ENCODE results near the gene KRTAP10-8. TPM values are rescaled to one million over a fixed set of nuclear protein-coding genes. Genes with fewer than 3 reads are reported as not detected.
"Not testable (repeated sequence)": the region's sequence is repeated elsewhere in the genome, so short reads cannot be mapped to it uniquely, and the experiment has no call there.

KRTAP10-8 gene
- total and polyA plus RNA-seq, 7 donors: not detected

DNA sequence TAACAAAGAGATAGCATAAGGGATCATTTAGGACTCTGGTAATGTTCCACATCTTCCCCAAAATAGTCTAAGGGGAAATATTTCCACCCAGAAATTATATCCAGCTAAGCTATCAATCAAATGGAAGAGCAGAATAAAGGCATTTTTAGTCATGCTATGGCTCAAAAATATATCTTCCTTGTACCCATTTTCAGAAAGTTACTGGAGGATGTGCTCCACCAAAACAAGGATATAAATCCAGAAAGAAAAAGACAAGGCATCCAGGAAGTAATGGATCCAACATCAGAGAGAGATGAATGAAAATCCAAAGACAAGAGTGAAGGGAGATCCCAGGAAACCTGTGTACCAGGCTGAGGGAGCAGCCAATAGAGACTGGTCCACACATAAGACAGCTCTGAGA, 2.7 kb upstream of the KRTAP10-8 start:
- Histone ChIP-seq H3K4me1 (no peaks in the 10 kb centered on the region), H3K4me3 (no peak overlapping the region), H3K36me3 (no peaks in the 10 kb centered on the region), H3K27me3 (peaks cover 0 to 18% (median 9%) of the 10 kb centered on the region in 3 donors), H3K9me3 (peaks cover 0 to 17% (median 2%) of the 10 kb centered on the region in 4 donors), H3K27ac (no peak overlapping the region)
- intact Hi-C loops (cut with DNase I): no loop called here
- no peak for DNase-seq
- TF ChIP-seq, protein P1, sequence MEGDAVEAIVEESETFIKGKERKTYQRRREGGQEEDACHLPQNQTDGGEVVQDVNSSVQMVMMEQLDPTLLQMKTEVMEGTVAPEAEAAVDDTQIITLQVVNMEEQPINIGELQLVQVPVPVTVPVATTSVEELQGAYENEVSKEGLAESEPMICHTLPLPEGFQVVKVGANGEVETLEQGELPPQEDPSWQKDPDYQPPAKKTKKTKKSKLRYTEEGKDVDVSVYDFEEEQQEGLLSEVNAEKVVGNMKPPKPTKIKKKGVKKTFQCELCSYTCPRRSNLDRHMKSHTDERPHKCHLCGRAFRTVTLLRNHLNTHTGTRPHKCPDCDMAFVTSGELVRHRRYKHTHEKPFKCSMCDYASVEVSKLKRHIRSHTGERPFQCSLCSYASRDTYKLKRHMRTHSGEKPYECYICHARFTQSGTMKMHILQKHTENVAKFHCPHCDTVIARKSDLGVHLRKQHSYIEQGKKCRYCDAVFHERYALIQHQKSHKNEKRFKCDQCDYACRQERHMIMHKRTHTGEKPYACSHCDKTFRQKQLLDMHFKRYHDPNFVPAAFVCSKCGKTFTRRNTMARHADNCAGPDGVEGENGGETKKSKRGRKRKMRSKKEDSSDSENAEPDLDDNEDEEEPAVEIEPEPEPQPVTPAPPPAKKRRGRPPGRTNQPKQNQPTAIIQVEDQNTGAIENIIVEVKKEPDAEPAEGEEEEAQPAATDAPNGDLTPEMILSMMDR (IDR thresholded peaks at IDR 0.05): no peak
- TF ChIP-seq EP300 (IDR thresholded peaks at IDR 0.05) (no peak), POLR2AphosphoS5 (IDR thresholded peaks at IDR 0.05) (no peak), POLR2A (IDR thresholded peaks at IDR 0.05) (no peak)

DNA sequence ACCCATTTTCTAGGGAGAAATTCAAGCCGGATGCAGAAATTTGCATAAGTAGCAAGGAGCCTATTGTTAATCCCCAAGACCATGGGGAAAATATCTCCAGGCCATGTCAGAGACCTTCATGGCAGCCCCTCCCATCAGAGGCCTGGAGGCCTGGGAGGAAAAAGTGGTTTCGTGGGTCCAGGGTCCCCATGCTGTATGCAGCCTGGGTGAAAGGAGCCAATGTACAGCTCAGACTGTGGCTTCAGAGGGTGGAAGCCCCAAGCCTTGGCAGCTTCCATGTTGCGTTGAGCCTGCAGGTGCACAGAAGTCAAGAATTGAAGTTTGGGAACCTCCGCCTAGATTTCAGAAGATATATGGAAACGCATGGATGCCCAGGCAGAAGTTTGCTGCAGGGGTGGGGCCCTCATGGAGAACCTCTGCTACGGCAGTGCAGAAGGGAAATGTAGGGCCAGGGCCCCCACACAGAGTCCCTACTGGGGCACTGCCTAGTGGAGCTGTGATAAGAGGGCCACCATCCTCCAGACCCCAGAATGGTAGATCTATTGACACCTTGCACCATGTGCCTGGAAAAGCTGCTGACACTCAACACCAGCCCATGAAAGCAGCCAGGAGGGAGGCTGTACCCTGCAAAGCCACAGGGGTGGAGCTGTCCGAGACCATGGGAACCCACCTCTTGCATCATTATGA, 1.6 kb upstream of the KRTAP10-8 start:
- H3K27ac ChIP-seq; H3K4me1 ChIP-seq; H3K4me3 ChIP-seq; H3K36me3 ChIP-seq; DNase-seq; intact Hi-C loops (cut with DNase I): not testable (repeated sequence)
- Histone ChIP-seq H3K9me3 (peaks cover 0 to 17% (median 2%) of the 10 kb centered on the region in 4 donors), H3K27me3 (peaks cover 0 to 18% (median 9%) of the 10 kb centered on the region in 3 donors)
- 94 to 96% methylated on average over 7 of the region's 7 CpGs for WGBS, 2 donors

DNA sequence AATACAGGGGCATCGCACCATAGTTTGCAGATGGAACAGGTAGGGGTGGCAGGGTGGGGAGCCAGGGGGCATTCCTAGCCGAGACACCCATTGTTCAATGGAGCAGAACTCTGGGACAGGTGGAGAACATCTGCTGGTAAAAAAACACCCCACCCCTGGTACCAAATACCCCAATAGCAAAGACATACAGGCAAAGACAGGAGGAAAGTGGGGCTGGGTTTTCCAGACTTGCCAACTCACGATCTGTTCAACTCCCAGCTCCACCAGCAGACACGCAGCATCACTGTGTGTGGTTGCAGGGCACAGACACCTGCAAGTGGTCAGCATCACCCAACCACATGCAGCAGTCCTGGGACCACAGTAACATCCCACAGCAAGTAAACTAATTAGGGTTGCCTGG, 328 bp upstream of the KRTAP10-8 start:
- Histone ChIP-seq H3K36me3 (no peaks in the 10 kb centered on the region), H3K9me3 (peaks cover 0 to 17% (median 2%) of the 10 kb centered on the region in 4 donors), H3K4me3 (no peak overlapping the region), H3K4me1 (no peaks in the 10 kb centered on the region), H3K27me3 (peaks cover 0 to 18% (median 9%) of the 10 kb centered on the region in 3 donors), H3K27ac (no peak overlapping the region)
- no peak for DNase-seq
- TF ChIP-seq EP300 (IDR thresholded peaks at IDR 0.05) (no peak), POLR2AphosphoS5 (IDR thresholded peaks at IDR 0.05) (no peak), POLR2A (IDR thresholded peaks at IDR 0.05) (no peak)
- TF ChIP-seq, protein P1 (IDR thresholded peaks at IDR 0.05): no peak
- 77 to 88% methylated on average over 4 of the region's 4 CpGs for WGBS, 2 donors
- intact Hi-C loops (cut with DNase I): no loop called here

DNA sequence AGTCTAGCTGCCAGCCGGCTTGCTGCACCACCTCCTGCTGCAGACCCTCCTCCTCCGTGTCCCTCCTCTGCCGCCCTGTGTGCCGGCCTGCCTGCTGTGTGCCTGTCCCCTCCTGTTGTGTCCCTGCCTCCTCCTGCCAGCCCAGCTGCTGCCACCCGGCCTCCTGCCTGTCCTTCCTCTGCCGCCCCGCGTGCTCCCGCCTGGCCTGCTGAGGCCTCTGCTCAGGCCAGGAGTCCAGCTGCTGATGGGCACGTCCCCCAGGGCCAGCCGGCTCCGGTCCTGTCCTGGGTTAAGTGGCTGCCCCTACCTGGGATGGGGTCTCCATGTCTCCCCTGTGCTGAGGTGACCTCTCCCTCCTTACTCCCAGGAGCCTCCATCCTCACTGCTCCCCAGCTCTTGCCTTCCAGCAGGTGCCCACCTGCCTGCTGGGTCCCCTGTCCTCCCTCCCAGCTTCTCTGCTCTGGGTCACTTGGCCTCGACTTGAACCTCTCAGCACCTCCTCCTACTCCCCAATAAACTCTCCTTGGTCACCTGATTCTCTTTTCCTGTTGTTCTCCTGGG, 870 bp downstream of the KRTAP10-8 start:
- Histone ChIP-seq H3K9me3 (peaks cover 0 to 17% (median 2%) of the 10 kb centered on the region in 4 donors), H3K36me3 (no peaks in the 10 kb centered on the region), H3K4me3 (no peak overlapping the region), H3K27ac (no peak overlapping the region), H3K4me1 (no peaks in the 10 kb centered on the region), H3K27me3 (peaks cover 0 to 23% (median 9%) of the 10 kb centered on the region in 3 donors)
- TF ChIP-seq POLR2AphosphoS5 (IDR thresholded peaks at IDR 0.05) (no peak), POLR2A (IDR thresholded peaks at IDR 0.05) (no peak), EP300 (IDR thresholded peaks at IDR 0.05) (no peak)
- TF ChIP-seq, protein P1 (IDR thresholded peaks at IDR 0.05): no peak
- 75 to 84% methylated on average over 13 of the region's 13 CpGs for WGBS, 2 donors
- intact Hi-C loops (cut with DNase I): no loop called here
- peak; percentile 60 for DNase-seq

DNA sequence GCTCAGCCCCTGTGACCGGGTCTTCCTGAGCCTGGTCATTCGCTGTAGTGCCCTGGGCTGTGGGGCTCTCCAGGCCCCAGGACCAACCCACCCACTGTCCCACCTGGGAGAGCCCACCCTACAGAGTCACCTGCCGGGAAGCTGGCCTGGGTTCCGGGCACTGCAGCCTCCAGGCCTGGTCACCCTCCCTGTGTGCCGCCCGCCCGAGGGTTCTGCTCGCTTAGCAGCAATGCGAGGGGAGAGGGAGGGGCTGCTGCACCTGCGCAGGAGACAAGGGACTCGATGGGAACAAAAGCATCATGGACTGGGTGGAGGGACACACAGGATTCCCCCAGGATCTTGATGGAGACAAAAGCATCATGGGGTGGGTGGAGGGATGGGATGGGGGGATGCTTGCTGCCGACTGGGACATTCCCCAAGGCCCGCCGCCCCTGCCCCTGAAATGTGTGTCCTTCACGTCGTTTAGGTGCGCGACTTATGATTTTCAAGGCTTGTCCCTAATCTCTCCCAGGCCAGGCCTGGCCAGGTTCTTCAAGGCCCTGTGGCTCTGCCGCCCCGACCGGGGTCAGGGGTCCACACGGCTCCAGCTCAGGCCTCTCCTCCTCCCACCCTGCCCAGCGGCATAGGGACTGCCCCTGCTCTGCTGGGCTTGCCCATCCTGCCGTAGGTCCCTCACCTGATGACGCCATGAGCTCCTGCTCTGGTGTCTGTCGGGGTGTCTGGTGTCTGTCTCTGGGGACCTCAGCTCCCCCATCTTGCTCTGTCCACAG, 1.7 kb downstream of the KRTAP10-8 start:
- 87 to 88% methylated on average over 26 of the region's 26 CpGs for WGBS, 2 donors
- peaks cover 0 to 23% (median 9%) of the 10 kb centered on the region in 3 donors for H3K27me3 ChIP-seq
- no peak overlapping the region for H3K27ac ChIP-seq
- intact Hi-C loops (cut with DNase I): no loop called here
- H3K4me3 ChIP-seq: no peak overlapping the region
- H3K4me1 ChIP-seq: no peaks in the 10 kb centered on the region
- no peak for DNase-seq
- H3K9me3 ChIP-seq: peaks cover 0 to 17% (median 2%) of the 10 kb centered on the region in 4 donors
- H3K36me3 ChIP-seq: no peaks in the 10 kb centered on the region
- TF ChIP-seq POLR2AphosphoS5 (IDR thresholded peaks at IDR 0.05): no peak
- no peak for TF ChIP-seq EP300 (IDR thresholded peaks at IDR 0.05)
- TF ChIP-seq POLR2A (IDR thresholded peaks at IDR 0.05): no peak
- TF ChIP-seq, protein P1 (IDR thresholded peaks at IDR 0.05): no peak
